PC-3 (cell line): Measurements from ENCODE around the gene NTRK2.

Experiments
- CTCF ChIP-seq: fragments of 300-600 bp; sonication (generic); conservative IDR thresholded peaks from 2 replicates; pipeline ENCODE4 v1.5.1; 2017; ENCODE audit warnings: antibody characterized with exemption, low read depth, mild to moderate bottlenecking, low read length
- EZH2 ChIP-seq: fragments of 300-600 bp; sonication (generic); IDR thresholded peaks from one replicate; pipeline ENCODE4 v1.6.1; 2017; ENCODE audit warnings: antibody characterized with exemption, mild to moderate bottlenecking, low read length; ENCODE audit not compliant: unreplicated experiment
- EZH2phosphoT487 ChIP-seq: fragments of 300-600 bp; sonication (generic); IDR thresholded peaks from 2 replicates; pipeline ENCODE4 v1.6.1; 2018; ENCODE audit warnings: mild to moderate bottlenecking, antibody characterized with exemption, low read length, borderline replicate concordance

GRCh38 chr9:84744195-84744594 lies 74.7 kb downstream of the NTRK2 start:
- no peak for TF ChIP-seq EZH2
- TF ChIP-seq CTCF: no peak
- no peak for TF ChIP-seq EZH2phosphoT487
